Measurements from ENCODE around the gene SDHC.
"Not testable (repeated sequence)": the region's sequence is repeated elsewhere in the genome, so short reads cannot be mapped to it uniquely, and the experiment has no call there.

Gene SDHC

GRCh38 chr1:161388639-161389038, 74.5 kb downstream of the SDHC start:
- DNase-seq (ENCODE audit: low spot score): no peak

DNA sequence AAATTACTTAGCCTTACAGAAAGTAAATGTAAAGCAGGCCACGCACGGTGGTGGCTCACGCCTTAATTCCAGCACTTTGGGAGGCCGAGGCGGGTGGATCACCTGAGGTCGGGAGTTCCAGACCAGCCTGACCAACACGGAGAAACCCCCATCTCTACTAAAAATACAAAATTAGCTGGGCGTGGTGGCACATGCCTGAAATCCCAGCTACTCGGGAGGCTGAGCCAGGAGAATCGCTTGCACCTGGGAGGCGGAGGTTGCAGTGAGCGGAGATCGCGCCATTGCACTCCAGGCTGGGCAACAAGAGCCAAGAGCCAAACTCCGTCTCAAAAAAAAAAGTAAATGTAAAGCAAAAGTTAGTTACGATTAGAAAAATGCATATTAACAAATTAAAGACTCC, 75.0 kb downstream of the SDHC start:
- not testable (repeated sequence) for DNase-seq (ENCODE audit: low spot score)

DNA sequence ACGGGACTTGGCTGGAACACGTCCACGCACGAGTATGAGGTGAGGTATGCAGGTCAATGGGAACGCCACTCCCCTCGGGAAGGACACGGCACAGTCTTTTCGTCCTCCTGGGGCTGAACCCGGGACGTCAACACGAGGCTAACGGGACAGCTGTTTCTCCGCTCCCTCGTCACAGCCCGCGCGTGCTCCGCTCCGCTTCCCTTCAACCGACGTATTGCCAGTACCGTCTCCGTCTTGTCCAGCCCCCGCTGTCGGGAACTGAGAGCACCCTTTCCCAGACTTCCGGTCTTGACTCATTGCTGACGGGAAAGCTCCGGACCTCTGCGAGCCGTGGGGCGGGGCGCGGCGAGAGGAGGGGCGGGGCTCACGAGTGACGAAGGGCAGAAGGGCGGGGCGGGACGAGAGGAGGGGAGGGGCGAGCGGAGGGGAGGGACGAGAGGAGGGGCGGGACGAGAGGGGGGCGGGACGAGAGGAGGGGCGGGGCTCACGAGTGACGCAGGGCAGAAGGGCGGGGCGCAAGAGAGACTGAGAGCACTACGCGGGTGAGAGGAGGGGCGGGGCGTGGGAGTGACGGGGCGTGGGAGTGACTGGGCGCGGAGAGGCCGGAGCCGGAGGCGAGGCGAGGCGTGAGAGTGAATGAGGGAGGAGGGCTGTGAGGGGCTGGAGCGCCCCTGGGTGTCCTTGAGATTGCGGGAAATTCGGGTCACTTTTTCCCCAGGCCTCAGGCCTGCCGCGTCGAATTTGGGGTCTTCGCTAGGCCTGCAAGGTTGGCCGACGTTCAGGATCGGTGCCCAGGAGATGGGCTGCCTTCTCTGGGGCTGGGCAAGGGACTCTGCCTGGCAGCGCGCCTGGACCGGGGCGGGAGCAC, 75.7 kb downstream of the SDHC start:
- peak; percentile 98 for DNase-seq (ENCODE audit: low spot score)

DNA sequence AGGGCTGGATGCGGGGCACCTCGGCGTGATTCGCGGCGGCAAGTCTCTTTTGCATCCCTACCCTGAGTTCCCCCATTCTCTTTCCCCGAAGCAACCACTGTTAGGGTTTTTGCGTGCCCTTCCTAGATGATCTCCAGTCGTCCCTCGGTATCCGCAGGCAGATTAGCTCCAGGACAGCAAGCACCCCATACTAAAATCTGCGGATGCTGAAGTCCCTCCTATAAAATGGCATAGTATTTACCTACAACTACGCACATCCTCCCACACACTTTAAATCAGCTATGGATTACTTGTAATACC, 76.3 kb downstream of the SDHC start:
- DNase-seq (ENCODE audit: low spot score): peak; percentile 44

- not testable (repeated sequence) for DNase-seq (ENCODE audit: low spot score)
Observed at GRCh38 chr1:161391136-161391535, 77.0 kb downstream of the SDHC start.

DNA sequence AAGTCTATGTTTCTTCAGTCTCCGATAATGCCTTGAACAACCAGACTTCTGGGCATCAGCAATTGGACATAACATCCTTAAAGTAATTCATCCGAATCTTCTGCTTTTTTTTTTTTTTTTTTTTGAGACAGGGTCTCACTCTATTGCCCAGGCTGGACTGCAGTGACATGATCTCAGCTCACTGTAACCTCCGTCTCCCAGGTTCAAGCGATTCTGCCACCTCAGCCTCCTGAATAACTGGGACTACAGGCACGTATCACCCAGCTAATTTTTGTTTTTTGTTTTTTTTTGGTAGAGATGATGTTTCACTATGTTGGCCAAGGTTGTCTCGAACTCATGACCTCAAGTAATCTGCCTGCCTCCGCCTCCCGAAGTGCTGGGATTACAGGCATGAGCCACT, 77.4 kb downstream of the SDHC start:
- DNase-seq (ENCODE audit: low spot score): no peak

DNA sequence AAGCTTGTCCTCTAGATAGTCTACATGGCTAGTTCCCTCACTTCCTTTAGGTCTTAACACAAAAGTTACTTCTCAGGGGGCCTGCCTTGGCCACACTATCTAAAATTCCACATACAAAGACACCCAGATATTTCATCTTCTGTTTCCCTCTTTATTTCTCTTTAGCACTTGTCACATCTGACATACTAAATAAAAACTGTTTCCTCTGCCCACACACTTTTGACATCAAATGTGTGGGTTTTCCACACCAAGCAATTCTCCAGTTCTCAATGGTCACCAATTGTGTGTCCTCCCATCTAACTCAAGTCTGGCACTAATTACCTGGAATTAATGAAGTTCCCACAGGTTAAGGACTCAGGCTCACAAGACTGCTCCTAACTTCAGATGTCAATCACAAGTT, 79.0 kb downstream of the SDHC start:
- DNase-seq (ENCODE audit: low spot score): no peak

DNA sequence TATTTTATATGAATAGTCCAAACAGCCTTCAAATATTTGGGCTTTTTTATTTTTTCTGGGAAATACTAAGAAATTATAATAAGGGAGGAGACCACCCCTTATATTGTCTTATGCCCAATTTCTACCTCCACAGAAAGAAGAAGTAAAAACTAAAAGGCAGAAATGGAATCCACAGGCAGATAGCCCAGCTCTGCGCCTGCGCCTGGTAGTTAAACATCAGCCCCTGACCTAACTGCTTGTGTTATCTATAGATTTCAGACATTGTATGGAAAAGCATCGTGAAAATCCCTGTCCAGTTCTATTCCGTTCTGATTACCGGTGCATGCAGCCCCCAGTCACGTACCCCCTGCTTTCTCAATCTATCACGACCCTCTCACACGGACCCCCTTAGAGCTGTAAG, 82.9 kb downstream of the SDHC start:
- not testable (repeated sequence) for DNase-seq (ENCODE audit: low spot score)

GRCh38 chr1:161398900-161399256, 84.7 kb downstream of the SDHC start:
- no peak for DNase-seq (ENCODE audit: low spot score)

DNA sequence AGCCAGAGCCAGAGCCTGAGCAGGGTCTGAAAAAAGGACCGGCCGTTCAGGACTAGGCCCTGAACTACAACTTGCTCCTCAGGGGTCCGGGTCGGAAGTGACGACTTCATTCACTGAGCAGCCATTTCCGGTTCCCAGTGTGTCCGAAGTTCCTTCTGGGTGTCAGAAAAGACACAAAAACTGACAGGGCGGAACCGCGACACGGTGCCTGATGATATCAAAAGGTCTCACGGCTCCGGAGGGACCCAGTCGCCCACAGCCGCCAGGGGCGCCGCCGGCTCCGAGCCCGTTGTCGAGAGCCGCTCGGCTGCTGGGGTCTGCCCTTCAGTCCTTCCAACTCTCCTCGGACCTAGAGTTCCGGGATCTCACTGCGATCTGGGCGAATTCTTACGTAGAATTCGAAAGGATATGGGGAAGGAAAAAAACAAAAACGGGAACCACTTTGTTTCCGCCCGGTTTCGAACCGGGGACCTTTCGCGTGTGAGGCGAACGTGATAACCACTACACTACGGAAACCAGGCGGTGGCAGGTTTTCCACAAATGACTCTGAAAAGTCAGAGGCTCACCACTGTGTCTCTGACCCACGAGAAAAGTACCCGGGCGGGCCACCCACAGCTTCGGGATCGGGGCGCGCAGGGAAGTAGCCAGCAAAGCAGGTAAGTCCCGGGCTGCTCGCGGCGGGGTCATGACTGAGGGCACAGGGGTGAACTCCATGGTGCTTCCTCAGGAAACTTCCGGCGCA, 85.2 kb downstream of the SDHC start:
- peak; percentile 78 for DNase-seq (ENCODE audit: low spot score)

DNA sequence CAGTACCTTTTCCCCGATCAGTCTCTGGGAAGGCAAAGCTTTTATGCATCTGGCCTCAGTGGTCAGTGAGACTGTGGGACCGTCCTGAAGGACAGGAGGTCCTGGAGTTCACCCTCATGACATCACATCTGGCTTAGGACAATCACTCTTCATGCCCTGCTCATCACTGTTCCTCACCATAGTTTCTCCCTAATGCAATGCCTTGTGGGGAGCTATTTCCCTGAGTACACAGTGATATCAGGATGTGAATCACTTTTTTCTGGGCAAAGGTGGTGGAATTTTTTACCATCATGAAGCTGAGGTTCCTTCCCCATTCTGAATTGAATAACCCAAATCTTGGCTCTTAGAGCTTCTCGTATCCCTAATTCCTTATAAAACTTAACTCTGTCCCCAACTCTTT, 88.3 kb downstream of the SDHC start:
- DNase-seq (ENCODE audit: low spot score): no peak

DNA sequence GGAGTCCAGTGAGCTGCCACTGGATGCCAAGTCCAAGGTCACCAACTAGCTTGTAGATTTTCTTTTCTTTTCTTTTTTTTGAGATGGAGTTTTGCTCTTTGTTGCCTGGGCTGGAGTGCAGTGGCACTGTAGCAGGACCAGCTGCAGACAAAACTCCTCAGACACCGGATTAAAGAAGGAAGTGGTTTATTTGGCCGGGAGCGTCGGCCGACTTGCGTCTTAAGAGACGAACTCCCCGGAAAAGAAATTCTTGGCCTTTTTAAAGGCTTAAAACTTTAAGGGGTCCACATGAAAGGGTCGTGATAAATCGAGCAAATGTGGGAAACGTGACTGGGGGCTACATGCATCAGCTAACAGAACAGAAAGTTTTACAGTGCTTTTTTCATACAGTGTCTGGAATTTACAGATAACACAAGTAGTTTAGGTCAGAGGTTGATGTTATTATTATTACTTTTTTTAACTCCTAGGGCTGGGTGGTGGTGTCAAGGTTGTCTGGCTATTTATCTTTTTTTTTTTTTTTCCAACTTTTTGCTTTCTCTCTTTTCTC, 89.9 kb downstream of the SDHC start:
- no peak for DNase-seq (ENCODE audit: low spot score)

DNA sequence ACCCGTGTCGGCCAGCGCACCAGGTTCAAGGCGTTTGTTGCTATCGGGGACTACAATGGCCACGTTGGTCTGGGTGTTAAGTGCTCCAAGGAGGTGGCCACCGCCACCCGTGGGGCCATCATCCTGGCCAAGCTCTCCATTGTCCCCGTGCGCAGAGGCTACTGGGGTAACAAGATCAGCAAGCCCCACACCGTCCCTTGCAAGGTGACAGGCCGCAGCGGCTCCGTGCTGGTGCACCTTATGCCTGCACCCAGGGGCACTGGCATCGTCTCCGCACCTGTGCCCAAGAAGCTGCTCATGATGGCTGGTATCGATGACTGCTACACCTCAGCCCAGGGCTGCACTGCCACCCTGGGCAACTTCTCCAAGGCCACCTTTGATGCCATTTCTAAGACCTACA, 92.4 kb downstream of the SDHC start:
- DNase-seq (ENCODE audit: low spot score): not testable (repeated sequence)

- DNase-seq (ENCODE audit: low spot score): no peak
Observed at GRCh38 chr1:161407451-161407985, 93.3 kb downstream of the SDHC start.

DNA sequence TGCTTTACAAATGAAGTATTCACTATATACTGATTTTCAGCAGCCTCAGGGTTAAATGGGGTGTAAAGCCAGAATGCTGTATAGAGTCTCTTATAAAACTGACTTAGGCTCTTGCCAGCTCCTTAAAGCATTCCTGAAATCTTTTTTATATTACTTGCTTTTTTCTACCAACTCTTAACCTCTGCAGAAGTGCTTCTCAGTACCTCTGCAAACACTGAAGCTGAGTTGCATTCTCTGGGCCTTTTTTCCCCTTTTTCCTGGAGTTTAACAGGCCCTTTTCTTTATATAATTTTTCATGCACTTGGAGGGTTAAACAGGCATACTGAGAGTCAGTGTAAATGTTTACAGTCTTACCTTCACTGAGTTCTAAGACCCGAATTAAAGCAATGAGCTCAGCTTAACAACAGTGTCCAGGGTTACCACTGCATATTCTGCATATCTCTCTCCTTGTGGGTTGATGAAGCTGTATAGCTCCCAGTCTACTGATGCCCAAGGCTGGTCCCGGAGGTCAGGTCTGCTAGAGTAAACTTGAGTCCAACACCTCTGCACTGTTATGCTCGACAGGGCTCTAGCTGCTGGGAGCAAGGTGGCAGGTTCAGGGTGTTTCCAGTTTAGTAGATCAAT, 94.4 kb downstream of the SDHC start:
- no peak for DNase-seq (ENCODE audit: low spot score)

GRCh38 chr1:161409848-161410635, 95.9 kb downstream of the SDHC start:
- DNase-seq (ENCODE audit: low spot score): not testable (repeated sequence)

DNA sequence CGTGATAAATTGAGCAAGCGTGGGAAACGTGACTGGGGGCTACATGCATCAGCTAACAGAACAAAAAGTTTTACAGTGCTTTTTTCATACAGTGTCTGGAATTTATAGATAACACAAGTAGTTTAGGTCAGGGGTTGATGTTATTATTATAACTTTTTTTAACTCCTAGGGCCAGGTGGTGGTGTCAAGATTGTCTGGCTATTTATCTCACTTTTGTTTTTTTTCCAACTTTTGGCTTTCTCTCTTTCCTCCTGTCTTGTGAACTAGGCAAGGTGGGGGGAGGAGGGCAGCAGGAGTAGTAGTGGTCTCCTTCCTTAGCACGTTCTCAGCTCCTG, 96.4 kb downstream of the SDHC start:
- not testable (repeated sequence) for DNase-seq (ENCODE audit: low spot score)

All from GM03348 (cell line).